CD4-positive, alpha-beta T cell treated with Interleukin-17A for 1 hour (primary cell): ENCODE results near the gene MACC1.
"Not testable (repeated sequence)": the region's sequence is repeated elsewhere in the genome, so short reads cannot be mapped to it uniquely, and the experiment has no call there.

ENCODE experiments used
- DNase-seq: peaks from one replicate; pipeline ENCODE4 v3.0.0-alpha.2; 2020

The MACC1 gene

GRCh38 chr7:20206104-20206896 is 10.9 kb downstream of the MACC1 start:
- no peak for DNase-seq

- no peak for DNase-seq
Measured at GRCh38 chr7:20203316-20203715, 13.9 kb downstream of the MACC1 start.

- DNase-seq: no peak
Measured at GRCh38 chr7:20201380-20201779, 15.8 kb downstream of the MACC1 start.

GRCh38 chr7:20200971-20201370 is 16.2 kb downstream of the MACC1 start:
- DNase-seq: no peak

GRCh38 chr7:20200361-20200760 is 16.8 kb downstream of the MACC1 start:
- no peak for DNase-seq

- peak; percentile 31 for DNase-seq
Measured at GRCh38 chr7:20199015-20199737, 18.0 kb downstream of the MACC1 start.

- no peak for DNase-seq
Measured at GRCh38 chr7:20198260-20198659, 18.9 kb downstream of the MACC1 start.

GRCh38 chr7:20197837-20198236 is 19.3 kb downstream of the MACC1 start:
- DNase-seq: no peak

GRCh38 chr7:20197125-20197748 is 19.9 kb downstream of the MACC1 start:
- no peak for DNase-seq

GRCh38 chr7:20194343-20194995 is 22.7 kb downstream of the MACC1 start:
- DNase-seq: no peak

- DNase-seq: no peak
Measured at GRCh38 chr7:20193873-20194272, 23.3 kb downstream of the MACC1 start.

GRCh38 chr7:20193242-20193777 is 23.9 kb downstream of the MACC1 start:
- DNase-seq: peak; percentile 3

GRCh38 chr7:20191391-20191869 is 25.8 kb downstream of the MACC1 start:
- DNase-seq: no peak

- no peak for DNase-seq
Measured at GRCh38 chr7:20190560-20191390, 26.4 kb downstream of the MACC1 start.

GRCh38 chr7:20189852-20190251 is 27.3 kb downstream of the MACC1 start:
- DNase-seq: no peak

GRCh38 chr7:20188567-20188966 is 28.6 kb downstream of the MACC1 start:
- no peak for DNase-seq

- not testable (repeated sequence) for DNase-seq
Measured at GRCh38 chr7:20187850-20188249, 29.3 kb downstream of the MACC1 start.

GRCh38 chr7:20185988-20186387 is 31.2 kb downstream of the MACC1 start:
- DNase-seq: no peak

GRCh38 chr7:20183086-20183485 is 34.1 kb downstream of the MACC1 start:
- DNase-seq: no peak

GRCh38 chr7:20176578-20177242 is 40.5 kb downstream of the MACC1 start:
- no peak for DNase-seq

- no peak for DNase-seq
Measured at GRCh38 chr7:20173828-20174227, 43.4 kb downstream of the MACC1 start.
